ENCODE results near the gene DMRTA1. TPM values are rescaled to one million over a fixed set of nuclear protein-coding genes. Genes with fewer than 3 reads are reported as not detected.

DMRTA1 gene
- total RNA-seq, 1 experiment from 2014 or later, result 0.77 TPM

- peak; percentile 33 for DNase-seq (ENCODE audit: unreplicated experiment)
- intact Hi-C loops (cut with micrococcal nuclease), result loop anchor here (1.0 to 10.0 kb wide), 4 partner anchors 145 to 1200 kb away; no protein-coding TSS in a partner anchor
- ChIA-PET CTCF (interaction anchor here (0.6 to 5.6 kb wide), 9 partner anchors 12 to 1501 kb away, joined by 3 to 56 read pairs (median 3); no protein-coding TSS in a partner anchor), POLR2A (interaction anchor here (0.6 to 1.0 kb wide), 2 partner anchors 211 to 259 kb away, joined by 3 read pairs; no protein-coding TSS in a partner anchor)
- no peak overlapping the region for H3K4me3 Mint-ChIP-seq (ENCODE audit: unreplicated experiment)
- TF ChIP-seq CTCF (IDR thresholded peaks at IDR 0.05; ENCODE audit: unreplicated experiment), result peak; percentile 39
- H3K4me1 Mint-ChIP-seq (ENCODE audit: insufficient read depth, unreplicated experiment), result no peaks in the 10 kb centered on the region
- no peaks in the 10 kb centered on the region for H3K9me3 Mint-ChIP-seq (ENCODE audit: unreplicated experiment)
- no TSS peak for BruUV-seq (replicated peaks)
- no peak overlapping the region for H3K27ac Mint-ChIP-seq (ENCODE audit: low read depth, unreplicated experiment)
- no peaks in the 10 kb centered on the region for H3K27me3 Mint-ChIP-seq (ENCODE audit: insufficient read depth, unreplicated experiment)
- H3K36me3 Mint-ChIP-seq (ENCODE audit: insufficient read depth, unreplicated experiment), result no peaks in the 10 kb centered on the region
Measured at GRCh38 chr9:22452415-22453010, 5.9 kb downstream of the DMRTA1 start.

GRCh38 chr9:22454016-22454415 lies 7.4 kb downstream of the DMRTA1 start:
- no peak for TF ChIP-seq CTCF (IDR thresholded peaks at IDR 0.05; ENCODE audit: unreplicated experiment)
- BruUV-seq (replicated peaks), result no TSS peak
- H3K4me3 Mint-ChIP-seq (ENCODE audit: unreplicated experiment), result no peak overlapping the region
- CTCF ChIA-PET, result interaction anchor here (0.6 to 2.7 kb wide), 3 partner anchors 140 to 210 kb away, joined by 3 to 18 read pairs (median 4); no protein-coding TSS in a partner anchor
- no peak overlapping the region for H3K27ac Mint-ChIP-seq (ENCODE audit: low read depth, unreplicated experiment)
- intact Hi-C loops (cut with micrococcal nuclease), result loop anchor here (5.0 to 10.0 kb wide), 2 partner anchors 1129 to 1202 kb away; no protein-coding TSS in a partner anchor
- no peaks in the 10 kb centered on the region for H3K4me1 Mint-ChIP-seq (ENCODE audit: insufficient read depth, unreplicated experiment)
- no peaks in the 10 kb centered on the region for H3K36me3 Mint-ChIP-seq (ENCODE audit: insufficient read depth, unreplicated experiment)
- no peaks in the 10 kb centered on the region for H3K27me3 Mint-ChIP-seq (ENCODE audit: insufficient read depth, unreplicated experiment)
- no peak for DNase-seq (ENCODE audit: unreplicated experiment)
- POLR2A ChIA-PET, result no interaction called here
- no peaks in the 10 kb centered on the region for H3K9me3 Mint-ChIP-seq (ENCODE audit: unreplicated experiment)

GRCh38 chr9:22455181-22455580 lies 8.6 kb downstream of the DMRTA1 start:
- intact Hi-C loops (cut with micrococcal nuclease), result loop anchor here (10.0 kb wide), 1 partner anchor 1130 kb away; no protein-coding TSS in a partner anchor
- no TSS peak for BruUV-seq (replicated peaks)
- POLR2A ChIA-PET, result interaction anchor here (1.4 kb wide), 1 partner anchor 9 kb away, joined by 3 read pairs; the partner anchor contains the start of gene DMRTA1
- DNase-seq (ENCODE audit: unreplicated experiment), result no peak
- TF ChIP-seq CTCF (IDR thresholded peaks at IDR 0.05; ENCODE audit: unreplicated experiment), result no peak
- no peaks in the 10 kb centered on the region for H3K9me3 Mint-ChIP-seq (ENCODE audit: unreplicated experiment)
- no peaks in the 10 kb centered on the region for H3K4me1 Mint-ChIP-seq (ENCODE audit: insufficient read depth, unreplicated experiment)
- H3K4me3 Mint-ChIP-seq (ENCODE audit: unreplicated experiment), result no peak overlapping the region
- H3K27me3 Mint-ChIP-seq (ENCODE audit: insufficient read depth, unreplicated experiment), result no peaks in the 10 kb centered on the region
- no peak overlapping the region for H3K27ac Mint-ChIP-seq (ENCODE audit: low read depth, unreplicated experiment)
- no peaks in the 10 kb centered on the region for H3K36me3 Mint-ChIP-seq (ENCODE audit: insufficient read depth, unreplicated experiment)
- CTCF ChIA-PET, result interaction anchor here (1.6 to 2.7 kb wide), 2 partner anchors 148 to 211 kb away, joined by 4 to 18 read pairs; no protein-coding TSS in a partner anchor

GRCh38 chr9:22457448-22457847 lies 10.8 kb downstream of the DMRTA1 start:
- no peaks in the 10 kb centered on the region for H3K36me3 Mint-ChIP-seq (ENCODE audit: insufficient read depth, unreplicated experiment)
- H3K27me3 Mint-ChIP-seq (ENCODE audit: insufficient read depth, unreplicated experiment), result no peaks in the 10 kb centered on the region
- intact Hi-C loops (cut with micrococcal nuclease), result loop anchor here (10.0 kb wide), 1 partner anchor 1133 kb away; no protein-coding TSS in a partner anchor
- H3K27ac Mint-ChIP-seq (ENCODE audit: low read depth, unreplicated experiment), result no peak overlapping the region
- CTCF ChIA-PET, result interaction anchor here (1.7 kb wide), 1 partner anchor 150 kb away, joined by 8 read pairs; no protein-coding TSS in a partner anchor
- no peak for DNase-seq (ENCODE audit: unreplicated experiment)
- POLR2A ChIA-PET, result no interaction called here
- no TSS peak for BruUV-seq (replicated peaks)
- H3K9me3 Mint-ChIP-seq (ENCODE audit: unreplicated experiment), result no peaks in the 10 kb centered on the region
- no peaks in the 10 kb centered on the region for H3K4me1 Mint-ChIP-seq (ENCODE audit: insufficient read depth, unreplicated experiment)
- no peak for TF ChIP-seq CTCF (IDR thresholded peaks at IDR 0.05; ENCODE audit: unreplicated experiment)
- no peak overlapping the region for H3K4me3 Mint-ChIP-seq (ENCODE audit: unreplicated experiment)
